GM23338 (cell line): ENCODE data around the gene RAP1GAP2. TPM values are rescaled to one million over a fixed set of nuclear protein-coding genes. Genes with fewer than 3 reads are reported as not detected.
A peak's percentile ranks its signal among the peaks of the same experiment; 100 is the strongest.

Experiments
- ATAC-seq: fragments of 200-7000 bp; cut with Tn5 transposase; 3 replicates; pipeline ENCODE4 v1.9.1; 2020
- DNase-seq: peaks from one replicate; pipeline ENCODE4 v3.0.0-alpha.2; 2015; ENCODE audit warnings: low spot score
- H2AFZ ChIP-seq: fragments of 200-600 bp; sonication (generic); 2 replicates; pipeline ENCODE4 v1.8.0; 2016; ENCODE audit warnings: antibody characterized with exemption, mild to moderate bottlenecking, moderate library complexity
- H3F3A ChIP-seq: fragments of 200-600 bp; sonication (generic); replicated peaks from 2 replicates; pipeline ENCODE4 v1.8.0; 2017; ENCODE audit warnings: antibody characterized with exemption, mixed run types, low read depth
- H3K27ac ChIP-seq: fragments of 200-600 bp; sonication (generic); 2 replicates; pipeline ENCODE4 v1.6.1; 2016; ENCODE audit warnings: low read depth
- H3K27me3 ChIP-seq: fragments of 200-600 bp; sonication (generic); 2 replicates; pipeline ENCODE4 v1.8.0; 2016; ENCODE audit warnings: mild to moderate bottlenecking, mixed run types, moderate library complexity; ENCODE audit not compliant: insufficient read depth
- H3K36me3 ChIP-seq: fragments of 200-600 bp; sonication (generic); 2 replicates; pipeline ENCODE4 v1.8.0; 2016; ENCODE audit warnings: mild to moderate bottlenecking; ENCODE audit not compliant: insufficient read depth
- H3K4me1 ChIP-seq: fragments of 200-600 bp; sonication (generic); 2 replicates; pipeline ENCODE4 v1.8.0; 2016; ENCODE audit warnings: mild to moderate bottlenecking, moderate library complexity; ENCODE audit not compliant: insufficient read depth
- H3K4me2 ChIP-seq: fragments of 200-600 bp; sonication (generic); 2 replicates; pipeline ENCODE4 v1.7.1; 2017; ENCODE audit warnings: mixed run types
- H3K4me3 ChIP-seq: fragments of 200-600 bp; sonication (generic); 2 replicates; pipeline ENCODE4 v1.6.1; 2016; ENCODE audit warnings: mixed run types
- H3K79me2 ChIP-seq: fragments of 200-600 bp; sonication (generic); replicated peaks from 2 replicates; pipeline ENCODE4 v1.8.0; 2017; ENCODE audit warnings: mild to moderate bottlenecking; ENCODE audit not compliant: insufficient read depth
- H3K9me2 ChIP-seq: fragments of 200-600 bp; sonication (generic); 2 replicates; pipeline ENCODE4 v1.8.0; 2017; ENCODE audit not compliant: insufficient read depth
- H4K20me1 ChIP-seq: fragments of 200-600 bp; sonication (generic); replicated peaks from 2 replicates; pipeline ENCODE4 v1.8.0; 2017; ENCODE audit warnings: mild to moderate bottlenecking; ENCODE audit not compliant: insufficient read depth
- H3K27ac Mint-ChIP-seq: 2 replicates; pipeline ENCODE4 v1.8.0; 2020; ENCODE audit warnings: inconsistent platforms, mild to moderate bottlenecking, moderate library complexity, mixed read lengths
- H3K27me3 Mint-ChIP-seq: 3 replicates; pipeline ENCODE4 v1.8.0; 2022; ENCODE audit warnings: low read depth, mild to moderate bottlenecking, moderate library complexity, mixed read lengths, inconsistent platforms; ENCODE audit not compliant: insufficient read depth, poor library complexity
- H3K36me3 Mint-ChIP-seq: 3 replicates; pipeline ENCODE4 v1.8.0; 2021; ENCODE audit warnings: low read depth, mild to moderate bottlenecking, inconsistent platforms, moderate library complexity, mixed read lengths
- H3K4me1 Mint-ChIP-seq: 3 replicates; pipeline ENCODE4 v1.8.0; 2020; ENCODE audit warnings: mild to moderate bottlenecking, inconsistent platforms, mixed read lengths
- H3K4me3 Mint-ChIP-seq: 3 replicates; pipeline ENCODE4 v1.8.0; 2021; ENCODE audit warnings: moderate library complexity, mild to moderate bottlenecking, inconsistent platforms, mixed read lengths
- H3K9me3 Mint-ChIP-seq: 3 replicates; pipeline ENCODE4 v1.8.0; 2020; ENCODE audit warnings: moderate library complexity, mild to moderate bottlenecking, inconsistent platforms, mixed read lengths
- CTCF ChIP-seq, 2 experiments: fragments of 200-600 bp in 1 of 2; sonication (generic) in 1 of 2; conservative IDR thresholded peaks; 2 replicates each; pipeline versions ENCODE4 v1.5.1 to v1.6.1; 2016 to 2017; ENCODE audit warnings: antibody characterized with exemption in 2 of 2, low read depth in 2 of 2, mild to moderate bottlenecking in 2 of 2, moderate library complexity in 1 of 2
- STAT1 ChIP-seq: IDR thresholded peaks from one replicate; pipeline ENCODE4 v1.6.1; 2016; ENCODE audit warnings: antibody characterized with exemption; ENCODE audit not compliant: unreplicated experiment
- ZNF331 ChIP-seq: fragments of 250-450 bp; sonication (Bioruptor Pico); IDR thresholded peaks from 2 replicates; pipeline ENCODE4 v1.5.0; 2020; ENCODE audit warnings: low read depth, mild to moderate bottlenecking, moderate library complexity
- ZNF462 ChIP-seq: fragments of 250-450 bp; sonication (Bioruptor Pico); IDR thresholded peaks from 2 replicates; pipeline ENCODE4 v1.5.0; 2020; ENCODE audit warnings: mild to moderate bottlenecking, moderate library complexity
- polyA plus RNA-seq: library from polyadenylated mRNA; unstranded; fragments of >200 nt; fragmentation: Nextera tagmentation; extraction: Ambion mirVana; gene quantifications from 2 replicates; pipeline ENCODE4 v1.2.1, GENCODE V29; 2016
- total RNA-seq: library from RNA; depleted of rRNA; stranded (reverse); fragments of >200 nt; shearing (Covaris generic); gene quantifications from 2 replicates; pipeline ENCODE4 v1.2.3, GENCODE V29; 2014

RAP1GAP2 gene
- total and polyA plus RNA-seq, 2 experiments from 2014 or later, result 17.8 to 46.1 TPM

DNA sequence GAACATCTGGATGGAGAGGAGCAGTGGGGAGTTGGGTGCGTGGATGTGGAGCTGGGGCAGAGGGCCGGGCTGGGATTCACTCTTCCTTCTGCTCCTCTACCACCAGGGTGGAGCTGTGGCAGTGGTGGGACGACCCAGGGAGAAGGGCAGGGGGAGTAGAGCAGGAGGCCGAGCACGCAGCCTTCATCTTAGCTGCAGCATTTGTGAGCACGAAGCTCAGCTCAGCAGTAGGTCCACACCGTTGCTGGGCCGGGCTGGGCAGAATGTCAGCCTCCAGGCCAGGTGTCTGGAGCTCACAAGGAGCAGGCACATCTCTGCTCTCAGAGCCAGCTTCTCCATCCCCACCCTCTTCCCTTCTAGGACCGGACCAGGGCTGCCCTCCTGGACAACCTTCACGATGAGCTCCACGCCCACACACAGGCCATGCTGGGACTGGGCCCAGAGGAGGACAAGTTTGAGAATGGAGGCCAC lies 211.4 kb downstream of the RAP1GAP2 start:
- Histone ChIP-seq H3K4me3 (no peak overlapping the region), H2AFZ (no peak overlapping the region), H4K20me1 (0 out of 2 replicates have a peak, but pooled peaks cover 2% of the 10 kb centered on the region), H3K27ac (no peak overlapping the region), H3K36me3 (peaks cover 6% of the 10 kb centered on the region; the same call in 1 of the 2 replicates), H3K79me2 (no peaks in the 10 kb centered on the region), H3K4me2 (no peak overlapping the region), H3K4me1 (no peaks in the 10 kb centered on the region), H3K9me2 (no peaks in the 10 kb centered on the region), H3F3A (0 out of 2 replicates have a peak, but pooled peaks cover 2% of the 10 kb centered on the region), H3K27me3 (no peaks in the 10 kb centered on the region)
- H3K27ac Mint-ChIP-seq, result 0 out of 2 replicates have a peak overlapping the region, but pooled peaks have one; percentile 33
- no peak for DNase-seq
- H3K9me3 Mint-ChIP-seq, result no peaks in the 10 kb centered on the region
- peaks cover 42% of the 10 kb centered on the region for H3K36me3 Mint-ChIP-seq
- H3K4me3 Mint-ChIP-seq, result no peak overlapping the region
- H3K4me1 Mint-ChIP-seq, result no peaks in the 10 kb centered on the region
- TF ChIP-seq ZNF331 (CRISPR knock-in tag) (no peak), STAT1 (no peak), CTCF (conservative IDR thresholded peaks at IDR 0.05; ENCODE audit: low read depth in 2 of 2) (no peak), ZNF462 (CRISPR knock-in tag) (no peak)
- ATAC-seq, result no peak
- peaks cover 7% of the 10 kb centered on the region for H3K27me3 Mint-ChIP-seq
